ENCODE measurements around the gene SLC34A2. TPM values are rescaled to one million over a fixed set of nuclear protein-coding genes. Genes with fewer than 3 reads are reported as not detected.

The SLC34A2 gene
- total and polyA plus RNA-seq, 10 donors: 0.04 to 0.61 (median 0.16) TPM; not detected in 6

GRCh38 chr4:25632135-25632534 is 23.5 kb upstream of the SLC34A2 start:
- H3K9me3 ChIP-seq: no peaks in the 10 kb centered on the region
- DNase-seq: peak; percentile 6
- H3K27me3 ChIP-seq (replicated peaks in 1 of 7): no peaks in the 10 kb centered on the region
- intact Hi-C loops (cut with DNase I; ENCODE audit: low total_unique reads): no loop called here
- H3K4me1 ChIP-seq: no peaks in the 10 kb centered on the region
- H3K27ac ChIP-seq: no peak overlapping the region
- TF ChIP-seq POLR2AphosphoS5 (IDR thresholded peaks at IDR 0.05): no peak
- TF ChIP-seq POLR2A (IDR thresholded peaks at IDR 0.05): no peak
- TF ChIP-seq CTCF (IDR thresholded peaks at IDR 0.05 in 8 of 11, conservative IDR thresholded peaks at IDR 0.05 in 3 of 11): no peak
- no peak overlapping the region for H3K4me3 ChIP-seq
- H3K36me3 ChIP-seq: no peaks in the 10 kb centered on the region
- WGBS, 5 donors: 61 to 88% (median 77%) methylated on average over 4 of the region's 4 CpGs

- whole genome bisulfite sequencing, 5 donors: 75 to 87% (median 79%) methylated on average over 4 of the region's 4 CpGs
- H3K27me3 ChIP-seq (replicated peaks in 1 of 7): no peaks in the 10 kb centered on the region
- H3K9me3 ChIP-seq: no peaks in the 10 kb centered on the region
- no peaks in the 10 kb centered on the region for H3K36me3 ChIP-seq
- H3K4me1 ChIP-seq: no peaks in the 10 kb centered on the region
- intact Hi-C loops (cut with DNase I; ENCODE audit: low total_unique reads): no loop called here
- no peak for DNase-seq
- TF ChIP-seq POLR2A (IDR thresholded peaks at IDR 0.05) (no peak), POLR2AphosphoS5 (IDR thresholded peaks at IDR 0.05) (no peak), CTCF (IDR thresholded peaks at IDR 0.05 in 8 of 11, conservative IDR thresholded peaks at IDR 0.05 in 3 of 11) (no peak)
- H3K4me3 ChIP-seq: no peak overlapping the region
- no peak overlapping the region for H3K27ac ChIP-seq
Measured at GRCh38 chr4:25633541-25633940, 22.1 kb upstream of the SLC34A2 start.

- no peaks in the 10 kb centered on the region for H3K36me3 ChIP-seq
- 80 to 91% (median 82%) methylated on average over 4 of the region's 4 CpGs for WGBS, 5 donors
- no peak overlapping the region for H3K4me3 ChIP-seq
- no peak overlapping the region for H3K27ac ChIP-seq
- no peaks in the 10 kb centered on the region for H3K4me1 ChIP-seq
- H3K9me3 ChIP-seq: no peaks in the 10 kb centered on the region
- intact Hi-C loops (cut with DNase I; ENCODE audit: low total_unique reads): no loop called here
- no peaks in the 10 kb centered on the region for H3K27me3 ChIP-seq (replicated peaks in 1 of 7)
- no peak for DNase-seq
- no peak for TF ChIP-seq POLR2A (IDR thresholded peaks at IDR 0.05)
- TF ChIP-seq POLR2AphosphoS5 (IDR thresholded peaks at IDR 0.05): no peak
- TF ChIP-seq CTCF (IDR thresholded peaks at IDR 0.05 in 8 of 11, conservative IDR thresholded peaks at IDR 0.05 in 3 of 11): no peak
Measured at GRCh38 chr4:25635501-25635900, 20.1 kb upstream of the SLC34A2 start.

- Histone ChIP-seq H3K27ac (no peak overlapping the region), H3K4me3 (no peak overlapping the region), H3K9me3 (no peaks in the 10 kb centered on the region), H3K27me3 (replicated peaks in 1 of 7) (no peaks in the 10 kb centered on the region), H3K36me3 (no peaks in the 10 kb centered on the region), H3K4me1 (no peaks in the 10 kb centered on the region)
- TF ChIP-seq POLR2AphosphoS5 (IDR thresholded peaks at IDR 0.05): no peak
- no peak for TF ChIP-seq POLR2A (IDR thresholded peaks at IDR 0.05)
- TF ChIP-seq CTCF (IDR thresholded peaks at IDR 0.05 in 8 of 11, conservative IDR thresholded peaks at IDR 0.05 in 3 of 11): no peak
- intact Hi-C loops (cut with DNase I; ENCODE audit: low total_unique reads): no loop called here
- DNase-seq: peak; percentile 25
- 82 to 94% (median 88%) methylated on average over 10 of the region's 10 CpGs for WGBS, 5 donors
Measured at GRCh38 chr4:25637581-25638220, 17.9 kb upstream of the SLC34A2 start.

All from spleen (tissue), 11 donors.